Adrenal gland (tissue), 12 donors: ENCODE data around the gene VWA3B. TPM values are rescaled to one million over a fixed set of nuclear protein-coding genes. Genes with fewer than 3 reads are reported as not detected.

Experiments used
- DNase-seq, 7 donors: peaks; one replicate each; pipeline ENCODE4 v3.0.0-alpha.2; 2019 to 2020
- H3K27ac ChIP-seq, 5 donors: fragments of 200-600 bp; sonication (generic) in 4 of 5; 1 replicate in 3 of 5; 2 replicates in 2 of 5; pipeline versions ENCODE4 v1.5.1 to v1.8.0; 2016 to 2020; ENCODE audit warnings: mild to moderate bottlenecking in 1 of 5
- H3K27me3 ChIP-seq: fragments of 200-600 bp; 2 replicates; pipeline ENCODE4 v1.8.0; 2021
- H3K36me3 ChIP-seq, 2 donors: fragments of 200-600 bp; replicated peaks in 1 of 2; 1 replicate in 1 of 2; 2 replicates in 1 of 2; pipeline versions ENCODE4 v1.5.1 to v1.8.0; 2018 to 2022
- H3K4me1 ChIP-seq, 2 donors: fragments of 200-600 bp; replicated peaks in 1 of 2; 1 replicate in 1 of 2; 2 replicates in 1 of 2; pipeline versions ENCODE4 v1.5.1 to v1.8.0; 2018 to 2021
- H3K4me3 ChIP-seq, 4 donors: fragments of 200-600 bp; sonication (generic) in 3 of 4; one replicate each; pipeline ENCODE4 v1.5.1; 2016 to 2018
- H3K9me3 ChIP-seq, 3 donors: fragments of 200-600 bp; sonication (generic) in 1 of 3; replicated peaks in 1 of 3; 1 replicate in 2 of 3; 2 replicates in 1 of 3; pipeline versions ENCODE4 v1.5.1 to v1.8.0; 2016 to 2021
- POLR2A ChIP-seq, 2 donors: fragments of 450-650 bp; IDR thresholded peaks; one replicate each; pipeline ENCODE4 v1.6.1; 2017; ENCODE audit warnings: antibody characterized with exemption in 2 of 2, mild to moderate bottlenecking in 2 of 2, moderate library complexity in 1 of 2
- WGBS, 4 donors: extraction: QIAGEN DNeasy Blood & Tissue Kit in 2 of 4; methylation state at CpG; one replicate each; pipeline versions ENCODE4 v1.1.5 to v1.1.7; 2013 to 2017; 5-methylcytosine and 5-hydroxymethylcytosine counted together
- intact Hi-C, 2 donors: fragments of 100-400 bp; cut with DNase I; formaldehyde crosslinking; loops; one replicate each; pipeline versions ENCODE4 v1.14.1 to v1.15.0; 2022 to 2023
- polyA plus RNA-seq, 3 donors: library from polyadenylated mRNA; stranded (reverse); fragments of 200-250 nt in 2 of 3; fragments of 350-450 nt in 1 of 3; fragmentation: Illumina TruSeq in 1 of 3; extraction: RNeasy Lipid Tissue Mini Kit (QIAGEN cat#74804) in 1 of 3; gene quantifications; one replicate each; pipeline ENCODE4 v1.2.3, GENCODE V29; 2013 to 2014
- total RNA-seq, 9 donors: library from RNA; depleted of rRNA in 4 of 9; stranded (reverse); fragments of >200 nt in 4 of 9; fragments of 120-200 nt in 1 of 9; fragmentation: NEBNext Ultra II Directional in 1 of 9; extraction: Animal tissue kit (Norgen Biotek cat#: 25700) in 1 of 9; gene quantifications; one replicate each; pipeline versions ENCODE4 v1.1.0 to v1.2.4, GENCODE V29; 2013 to 2023
- TF ChIP-seq, protein P1 (sequence below), 6 experiments: fragments of 450-650 bp in 4 of 6; fragments of 200-600 bp in 2 of 6; sonication (generic) in 1 of 6; IDR thresholded peaks; 1 replicate in 5 of 6; 2 replicates in 1 of 6; pipeline versions ENCODE4 v1.5.1 to v1.8.0; 2016 to 2021; ENCODE audit warnings: antibody characterized with exemption in 6 of 6, mild to moderate bottlenecking in 2 of 6, moderate library complexity in 1 of 6
- donor health status: healthy with polysubstance abuse.
- donor health status: Bipolar disorder and iron deficiency.
- donor health status: DM: yes; HTN: yes; CAD: no.
- donor health status: DM: no; HTN: no; CAD: no.
- donor health status: DM: no; HTN: no; CAD: no.
- donor health status: DM: yes; HTN: yes; CAD: no.

The VWA3B gene
- total and polyA plus RNA-seq, 12 donors = 0.07 to 0.33 (median 0.17) TPM; not detected in 8

- no peaks in the 10 kb centered on the region for H3K4me1 ChIP-seq
- no peaks in the 10 kb centered on the region for H3K27me3 ChIP-seq
- intact Hi-C loops = no loop called here
- DNase-seq = no peak
- no peak overlapping the region for H3K27ac ChIP-seq
- 71 to 82% (median 74%) methylated on average over 4 to 5 of the region's 5 CpGs for WGBS, 4 donors
- H3K9me3 ChIP-seq = no peaks in the 10 kb centered on the region
- no peaks in the 10 kb centered on the region for H3K36me3 ChIP-seq
- TF ChIP-seq POLR2A (IDR thresholded peaks at IDR 0.05) = no peak
- TF ChIP-seq, protein P1, sequence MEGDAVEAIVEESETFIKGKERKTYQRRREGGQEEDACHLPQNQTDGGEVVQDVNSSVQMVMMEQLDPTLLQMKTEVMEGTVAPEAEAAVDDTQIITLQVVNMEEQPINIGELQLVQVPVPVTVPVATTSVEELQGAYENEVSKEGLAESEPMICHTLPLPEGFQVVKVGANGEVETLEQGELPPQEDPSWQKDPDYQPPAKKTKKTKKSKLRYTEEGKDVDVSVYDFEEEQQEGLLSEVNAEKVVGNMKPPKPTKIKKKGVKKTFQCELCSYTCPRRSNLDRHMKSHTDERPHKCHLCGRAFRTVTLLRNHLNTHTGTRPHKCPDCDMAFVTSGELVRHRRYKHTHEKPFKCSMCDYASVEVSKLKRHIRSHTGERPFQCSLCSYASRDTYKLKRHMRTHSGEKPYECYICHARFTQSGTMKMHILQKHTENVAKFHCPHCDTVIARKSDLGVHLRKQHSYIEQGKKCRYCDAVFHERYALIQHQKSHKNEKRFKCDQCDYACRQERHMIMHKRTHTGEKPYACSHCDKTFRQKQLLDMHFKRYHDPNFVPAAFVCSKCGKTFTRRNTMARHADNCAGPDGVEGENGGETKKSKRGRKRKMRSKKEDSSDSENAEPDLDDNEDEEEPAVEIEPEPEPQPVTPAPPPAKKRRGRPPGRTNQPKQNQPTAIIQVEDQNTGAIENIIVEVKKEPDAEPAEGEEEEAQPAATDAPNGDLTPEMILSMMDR (IDR thresholded peaks at IDR 0.05) = no peak
- H3K4me3 ChIP-seq = no peak overlapping the region
These were observed 208.3 kb downstream of the VWA3B start for GRCh38 chr2:98295275-98295674.

DNA sequence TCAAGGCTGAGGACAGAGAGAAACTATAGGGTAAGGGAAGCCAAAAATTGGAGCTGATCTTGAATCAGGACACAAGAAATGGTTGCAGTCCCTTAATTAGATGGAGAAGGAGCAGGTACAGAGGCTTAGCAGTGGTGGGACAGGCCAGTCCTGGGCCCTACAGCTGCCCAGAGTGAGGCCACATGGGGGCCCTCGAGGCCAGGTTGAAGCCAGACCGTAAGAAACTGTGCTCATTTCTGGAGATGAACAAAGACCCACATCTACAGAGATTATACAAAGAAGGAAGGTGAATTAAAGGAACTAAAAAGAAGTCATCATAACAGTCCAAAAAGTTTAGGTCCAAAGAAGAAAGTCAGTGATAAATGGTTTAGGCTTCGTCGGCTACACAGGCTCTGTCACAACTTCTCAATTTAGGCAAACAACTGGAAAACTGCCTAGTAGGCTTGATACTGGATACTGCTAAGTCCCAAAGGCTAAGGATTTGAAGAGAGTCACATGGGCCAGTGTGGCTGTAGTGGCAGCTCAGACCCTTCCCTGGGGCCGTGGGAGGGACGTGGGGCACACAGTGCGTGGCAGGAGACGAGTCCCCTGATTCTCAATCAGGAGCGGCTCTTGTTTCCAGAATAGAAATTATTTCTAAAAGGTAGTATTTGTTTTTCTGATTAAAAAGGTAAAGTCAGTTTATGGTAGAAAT lies 208.9 kb downstream of the VWA3B start:
- H3K4me3 ChIP-seq = no peak overlapping the region
- H3K27me3 ChIP-seq = no peaks in the 10 kb centered on the region
- H3K36me3 ChIP-seq = no peaks in the 10 kb centered on the region
- intact Hi-C loops = no loop called here
- no peaks in the 10 kb centered on the region for H3K9me3 ChIP-seq
- no peaks in the 10 kb centered on the region for H3K4me1 ChIP-seq
- DNase-seq = no peak
- TF ChIP-seq, protein P1 (IDR thresholded peaks at IDR 0.05) = no peak
- no peak for TF ChIP-seq POLR2A (IDR thresholded peaks at IDR 0.05)
- WGBS, 4 donors = 87 to 90% (median 88%) methylated on average over 9 of the region's 9 CpGs
- no peak overlapping the region for H3K27ac ChIP-seq

DNA sequence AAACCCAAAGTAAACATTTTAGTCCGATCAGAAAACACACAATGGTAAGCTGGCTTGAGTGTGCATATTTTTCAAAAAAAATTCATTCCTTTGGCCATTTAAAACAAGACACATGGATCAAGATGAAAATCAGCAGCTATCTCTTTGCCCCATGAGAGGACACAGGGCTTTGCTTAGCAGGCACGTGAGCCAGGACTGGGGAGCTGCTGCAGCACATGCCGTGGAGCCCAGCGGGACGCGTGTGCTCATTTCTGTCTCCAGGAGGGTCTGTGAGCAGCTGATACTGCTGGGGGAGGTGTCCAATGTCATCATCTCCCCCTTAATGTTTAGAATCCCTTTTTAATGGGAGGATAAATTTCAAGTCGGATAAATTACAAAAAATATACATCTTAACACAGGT lies 209.5 kb downstream of the VWA3B start:
- Histone ChIP-seq H3K27ac (no peak overlapping the region), H3K4me1 (no peaks in the 10 kb centered on the region), H3K9me3 (no peaks in the 10 kb centered on the region), H3K36me3 (no peaks in the 10 kb centered on the region), H3K4me3 (no peak overlapping the region), H3K27me3 (no peaks in the 10 kb centered on the region)
- no peak for DNase-seq
- TF ChIP-seq POLR2A (IDR thresholded peaks at IDR 0.05) = no peak
- TF ChIP-seq, protein P1 (IDR thresholded peaks at IDR 0.05) = no peak
- intact Hi-C loops = no loop called here
- 79 to 87% (median 84%) methylated on average over 7 of the region's 7 CpGs for WGBS, 4 donors

DNA sequence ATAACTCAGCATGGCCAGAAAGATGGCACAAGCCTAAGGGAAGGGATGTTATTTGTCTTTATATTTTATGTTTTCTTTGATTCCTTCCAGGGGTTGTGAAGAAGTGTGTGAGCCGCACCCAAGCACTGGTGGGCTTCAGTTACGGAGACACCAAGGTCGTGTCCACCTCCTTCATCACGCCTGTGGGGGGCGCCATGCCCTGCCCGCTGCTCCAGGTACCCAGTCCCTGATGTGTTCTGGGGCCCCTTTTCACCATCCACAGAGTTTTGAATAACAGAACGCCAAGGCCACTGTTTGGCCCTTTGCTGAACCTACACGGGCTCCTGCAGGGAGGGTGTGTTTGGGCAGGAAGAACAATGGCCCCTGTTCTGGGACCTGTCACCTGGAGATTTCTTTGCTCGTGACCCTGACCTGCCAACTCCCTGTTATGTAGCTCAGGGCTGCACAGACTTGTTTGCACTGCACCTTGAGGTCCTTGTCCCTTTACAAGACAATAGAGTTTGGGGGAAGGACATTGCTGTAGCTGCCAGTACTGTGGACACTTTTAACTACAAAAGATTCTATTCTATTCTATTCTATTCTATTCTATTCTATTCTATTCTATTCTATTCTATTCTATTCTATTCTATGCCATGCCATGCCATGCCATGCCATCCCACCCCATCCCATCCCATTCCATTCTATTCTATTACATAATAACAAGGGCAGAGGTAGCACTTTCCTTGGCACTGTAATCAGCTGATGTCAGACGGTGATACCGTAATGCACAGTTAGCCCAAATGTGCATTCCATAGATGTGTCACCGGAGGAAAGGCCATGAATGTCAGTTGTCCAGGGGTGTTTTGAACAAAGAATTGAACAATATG lies 211.1 kb downstream of the VWA3B start:
- 64 to 77% (median 69%) methylated on average over 9 to 12 of the region's 12 CpGs for WGBS, 4 donors
- no peaks in the 10 kb centered on the region for H3K4me1 ChIP-seq
- no peak overlapping the region for H3K27ac ChIP-seq
- intact Hi-C loops = no loop called here
- no peaks in the 10 kb centered on the region for H3K36me3 ChIP-seq
- TF ChIP-seq, protein P1 (IDR thresholded peaks at IDR 0.05) = no peak
- TF ChIP-seq POLR2A (IDR thresholded peaks at IDR 0.05) = no peak
- no peaks in the 10 kb centered on the region for H3K27me3 ChIP-seq
- no peak overlapping the region for H3K4me3 ChIP-seq
- DNase-seq = no peak
- no peaks in the 10 kb centered on the region for H3K9me3 ChIP-seq
